Gastrocnemius medialis (tissue), 4 donors: ENCODE measurements around the gene SLA2. TPM values are rescaled to one million over a fixed set of nuclear protein-coding genes. Genes with fewer than 3 reads are reported as not detected.

Experiments used
- ATAC-seq, 2 donors: fragments of 150-250 bp; one replicate each; pipeline ENCODE4 v1.9.1; 2016
- DNase-seq, 2 donors: peaks; one replicate each; pipeline ENCODE4 v3.0.0-alpha.2; 2019
- H3K27ac ChIP-seq, 4 donors: fragments of 200-600 bp; sonication (generic); 1 replicate in 1 of 4; 2 replicates in 3 of 4; pipeline ENCODE4 v1.5.1; 2016 to 2018; ENCODE audit warnings: mild to moderate bottlenecking in 2 of 4, moderate library complexity in 1 of 4
- H3K27me3 ChIP-seq, 3 donors: fragments of 200-600 bp; sonication (generic) in 2 of 3; 1 replicate in 1 of 3; 2 replicates in 2 of 3; pipeline versions ENCODE4 v1.5.1 to v1.6.0; 2016 to 2019; ENCODE audit warnings: mild to moderate bottlenecking in 1 of 3, moderate library complexity in 1 of 3
- H3K36me3 ChIP-seq, 2 donors: fragments of 200-600 bp; sonication (generic) in 1 of 2; one replicate each; pipeline ENCODE4 v1.5.1; 2017 to 2018
- H3K4me1 ChIP-seq, 2 donors: fragments of 200-600 bp; sonication (generic) in 1 of 2; one replicate each; pipeline ENCODE4 v1.5.1; 2016 to 2017; ENCODE audit warnings: mild to moderate bottlenecking in 2 of 2
- H3K4me3 ChIP-seq, 4 donors: fragments of 200-600 bp; sonication (generic) in 3 of 4; 1 replicate in 1 of 4; 2 replicates in 3 of 4; pipeline ENCODE4 v1.5.1; 2016 to 2019; ENCODE audit warnings: mild to moderate bottlenecking in 2 of 4
- H3K9me3 ChIP-seq, 3 donors: fragments of 200-600 bp; sonication (generic) in 2 of 3; 1 replicate in 1 of 3; 2 replicates in 2 of 3; pipeline ENCODE4 v1.5.1; 2016 to 2019
- POLR2A ChIP-seq, 2 donors: fragments of 450-650 bp; IDR thresholded peaks; one replicate each; pipeline ENCODE4 v1.6.1; 2017; ENCODE audit warnings: antibody characterized with exemption in 2 of 2, mild to moderate bottlenecking in 2 of 2, moderate library complexity in 2 of 2
- in situ Hi-C, 4 donors: fragments of 200-750 bp; cut with MboI; loops; one replicate each; pipeline versions ENCODE4 v1.15.0 to v1.8.0; 2017; ENCODE audit warnings: low sequenced_read_pairs in 4 of 4
- intact Hi-C: fragments of 100-400 bp; cut with DNase I; formaldehyde crosslinking; loops from one replicate; pipeline ENCODE4 v1.15.1; 2023; ENCODE audit warnings: low total_unique reads
- total RNA-seq, 4 donors: library from RNA; depleted of rRNA; stranded (reverse); fragments of >200 nt; gene quantifications; one replicate each; pipeline versions ENCODE4 v1.1.0 to v1.2.3, GENCODE V29; 2016
- TF ChIP-seq, protein P1 (sequence below), 5 experiments: fragments of 450-650 bp in 3 of 5; fragments of 200-600 bp in 2 of 5; sonication (generic) in 2 of 5; IDR thresholded peaks in 4 of 5; conservative IDR thresholded peaks in 1 of 5; 1 replicate in 4 of 5; 2 replicates in 1 of 5; pipeline ENCODE4 v1.5.1; 2016 to 2019; ENCODE audit warnings: antibody characterized with exemption in 5 of 5, mild to moderate bottlenecking in 3 of 5, moderate library complexity in 3 of 5

The SLA2 gene
- total RNA-seq, 4 donors from 2014 or later: not detected

DNA sequence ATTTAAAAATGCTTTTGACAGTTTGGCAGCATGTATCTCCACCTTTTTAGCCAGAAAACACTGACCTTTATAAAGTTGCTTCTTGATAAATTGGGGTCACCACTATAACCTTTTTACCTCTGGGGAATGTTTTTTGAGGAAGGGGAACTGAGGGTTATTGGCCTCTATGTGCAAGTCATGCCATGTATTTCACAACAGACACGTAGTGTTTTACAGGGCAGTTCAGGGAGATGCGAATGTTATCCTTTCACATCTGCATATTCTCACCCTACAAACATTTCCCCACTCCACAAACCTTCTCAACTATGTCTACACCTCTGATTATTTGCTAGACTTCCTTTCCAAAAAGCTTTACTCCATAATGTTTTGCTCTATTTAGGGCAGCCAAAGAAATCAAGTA, 17.0 kb upstream of the SLA2 start:
- H3K27ac ChIP-seq: no peak overlapping the region
- no peak overlapping the region for H3K4me3 ChIP-seq
- no peaks in the 10 kb centered on the region for H3K4me1 ChIP-seq
- TF ChIP-seq, protein P1, sequence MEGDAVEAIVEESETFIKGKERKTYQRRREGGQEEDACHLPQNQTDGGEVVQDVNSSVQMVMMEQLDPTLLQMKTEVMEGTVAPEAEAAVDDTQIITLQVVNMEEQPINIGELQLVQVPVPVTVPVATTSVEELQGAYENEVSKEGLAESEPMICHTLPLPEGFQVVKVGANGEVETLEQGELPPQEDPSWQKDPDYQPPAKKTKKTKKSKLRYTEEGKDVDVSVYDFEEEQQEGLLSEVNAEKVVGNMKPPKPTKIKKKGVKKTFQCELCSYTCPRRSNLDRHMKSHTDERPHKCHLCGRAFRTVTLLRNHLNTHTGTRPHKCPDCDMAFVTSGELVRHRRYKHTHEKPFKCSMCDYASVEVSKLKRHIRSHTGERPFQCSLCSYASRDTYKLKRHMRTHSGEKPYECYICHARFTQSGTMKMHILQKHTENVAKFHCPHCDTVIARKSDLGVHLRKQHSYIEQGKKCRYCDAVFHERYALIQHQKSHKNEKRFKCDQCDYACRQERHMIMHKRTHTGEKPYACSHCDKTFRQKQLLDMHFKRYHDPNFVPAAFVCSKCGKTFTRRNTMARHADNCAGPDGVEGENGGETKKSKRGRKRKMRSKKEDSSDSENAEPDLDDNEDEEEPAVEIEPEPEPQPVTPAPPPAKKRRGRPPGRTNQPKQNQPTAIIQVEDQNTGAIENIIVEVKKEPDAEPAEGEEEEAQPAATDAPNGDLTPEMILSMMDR (IDR thresholded peaks at IDR 0.05 in 4 of 5, conservative IDR thresholded peaks at IDR 0.05 in 1 of 5): no peak
- no peak for ATAC-seq
- H3K9me3 ChIP-seq: no peaks in the 10 kb centered on the region
- intact Hi-C loops (no loop called here), in situ Hi-C loops (no loop called here)
- DNase-seq: no peak
- peaks cover 3 to 72% of the 10 kb centered on the region in 2 donors for H3K36me3 ChIP-seq
- no peaks in the 10 kb centered on the region for H3K27me3 ChIP-seq

DNA sequence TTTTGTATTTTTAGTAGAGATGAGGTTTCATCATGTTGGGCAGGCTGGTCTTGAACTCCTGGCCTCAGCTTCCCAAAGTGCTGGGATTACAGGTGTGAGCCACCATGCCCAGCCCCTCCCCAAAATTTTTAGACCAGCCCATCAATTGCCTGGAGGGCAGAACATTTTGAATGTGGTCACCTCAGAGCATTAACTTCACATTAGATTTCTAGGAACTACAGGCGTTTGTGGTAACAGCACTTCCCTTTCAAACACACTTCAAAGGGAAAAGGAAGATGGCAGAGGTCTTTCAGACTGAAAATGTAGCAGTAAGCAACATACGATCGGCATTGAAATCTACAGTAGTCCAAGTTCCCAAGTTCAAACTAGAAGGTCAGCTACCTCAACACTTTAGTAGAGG, 12.3 kb upstream of the SLA2 start:
- no peak for TF ChIP-seq POLR2A (IDR thresholded peaks at IDR 0.05)
- TF ChIP-seq, protein P1 (IDR thresholded peaks at IDR 0.05 in 4 of 5, conservative IDR thresholded peaks at IDR 0.05 in 1 of 5): no peak
- Histone ChIP-seq H3K9me3 (no peaks in the 10 kb centered on the region), H3K36me3 (peaks cover 0 to 65% of the 10 kb centered on the region in 2 donors), H3K4me1 (no peaks in the 10 kb centered on the region), H3K4me3 (no peak overlapping the region), H3K27me3 (no peaks in the 10 kb centered on the region), H3K27ac (no peak overlapping the region)
- no peak for ATAC-seq
- DNase-seq: no peak
- in situ Hi-C loops: no loop called here
- intact Hi-C loops: no loop called here

DNA sequence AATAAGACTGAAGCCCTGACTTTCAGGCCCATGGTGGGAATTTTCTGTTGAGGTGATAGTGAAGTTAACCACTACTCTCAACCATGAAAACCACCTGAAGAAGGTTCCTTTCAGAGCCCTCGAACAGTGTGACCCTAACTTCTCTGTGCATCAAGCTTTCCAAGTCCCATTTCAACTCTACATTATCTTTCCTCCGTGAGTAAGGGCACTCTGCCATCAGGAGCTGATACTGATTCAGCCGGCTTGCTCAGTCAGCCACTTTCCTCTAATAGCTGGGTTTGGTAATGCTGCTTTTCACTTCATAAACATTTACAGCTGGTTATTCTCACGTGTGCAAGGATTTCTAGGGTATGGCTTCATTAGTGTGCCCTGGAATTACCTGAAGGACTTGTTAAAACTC, 10.7 kb upstream of the SLA2 start:
- Histone ChIP-seq H3K36me3 (peaks cover 0 to 57% of the 10 kb centered on the region in 2 donors), H3K4me1 (no peaks in the 10 kb centered on the region), H3K27me3 (no peaks in the 10 kb centered on the region), H3K27ac (no peak overlapping the region), H3K9me3 (no peaks in the 10 kb centered on the region), H3K4me3 (no peak overlapping the region)
- ATAC-seq: no peak
- in situ Hi-C loops (no loop called here), intact Hi-C loops (no loop called here)
- no peak for DNase-seq
- no peak for TF ChIP-seq POLR2A (IDR thresholded peaks at IDR 0.05)
- TF ChIP-seq, protein P1 (IDR thresholded peaks at IDR 0.05 in 4 of 5, conservative IDR thresholded peaks at IDR 0.05 in 1 of 5): no peak

DNA sequence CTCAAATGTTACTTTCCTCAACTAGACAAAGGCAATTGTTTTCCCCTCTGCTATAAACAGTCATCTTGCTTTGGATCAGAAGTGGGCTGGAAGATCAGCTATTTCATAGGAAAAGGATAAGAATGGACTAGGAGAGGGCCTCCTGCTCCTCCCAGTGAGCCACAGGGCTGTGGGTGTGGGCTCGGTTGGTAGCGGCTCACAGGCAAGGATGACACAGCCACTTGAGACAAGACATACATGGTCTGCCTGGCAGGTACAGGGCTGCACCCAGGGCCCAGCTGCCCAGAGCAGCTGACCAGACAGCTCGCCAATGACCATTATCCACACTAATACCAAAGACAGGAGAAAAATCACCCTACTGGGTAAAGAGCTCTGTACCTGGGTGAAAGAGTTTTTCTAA, 9.0 kb upstream of the SLA2 start:
- Histone ChIP-seq H3K36me3 (peaks cover 0 to 54% of the 10 kb centered on the region in 2 donors), H3K4me1 (no peaks in the 10 kb centered on the region), H3K27me3 (no peaks in the 10 kb centered on the region), H3K4me3 (no peak overlapping the region), H3K27ac (no peak overlapping the region), H3K9me3 (no peaks in the 10 kb centered on the region)
- DNase-seq: no peak
- intact Hi-C loops: no loop called here
- in situ Hi-C loops: no loop called here
- TF ChIP-seq, protein P1 (IDR thresholded peaks at IDR 0.05 in 4 of 5, conservative IDR thresholded peaks at IDR 0.05 in 1 of 5): no peak
- TF ChIP-seq POLR2A (IDR thresholded peaks at IDR 0.05): no peak
- no peak for ATAC-seq

GRCh38 chr20:36654506-36654905, 8.5 kb upstream of the SLA2 start:
- no peaks in the 10 kb centered on the region for H3K4me1 ChIP-seq
- intact Hi-C loops: no loop called here
- H3K27me3 ChIP-seq: no peaks in the 10 kb centered on the region
- TF ChIP-seq, protein P1 (IDR thresholded peaks at IDR 0.05 in 4 of 5, conservative IDR thresholded peaks at IDR 0.05 in 1 of 5): no peak
- TF ChIP-seq POLR2A (IDR thresholded peaks at IDR 0.05): no peak
- DNase-seq (no peak), ATAC-seq (no peak)
- no peak overlapping the region for H3K27ac ChIP-seq
- H3K4me3 ChIP-seq: no peak overlapping the region
- in situ Hi-C loops: no loop called here
- H3K9me3 ChIP-seq: no peaks in the 10 kb centered on the region
- H3K36me3 ChIP-seq: peaks cover 0 to 49% of the 10 kb centered on the region in 2 donors
